T-helper 2 cell treated with Interferon-gamma antibody and Interleukin-4, amounts not matched to agents 5 μg/mL and 100 μg/mL, for 36 hours (primary cell): ENCODE data around the gene MRPL1.

Experiments used
- DNase-seq: peaks from one replicate; pipeline ENCODE4 v3.0.0; 2021; ENCODE audit warnings: low spot score
- H3K27ac Mint-ChIP-seq: one replicate; pipeline ENCODE4 v1.8.0; 2021; ENCODE audit warnings: mild to moderate bottlenecking, mixed read lengths
- H3K27me3 Mint-ChIP-seq: one replicate; pipeline ENCODE4 v1.8.0; 2021; ENCODE audit warnings: low read depth, mixed read lengths
- H3K36me3 Mint-ChIP-seq: one replicate; pipeline ENCODE4 v1.8.0; 2021; ENCODE audit warnings: low read depth, mixed read lengths
- H3K4me1 Mint-ChIP-seq: one replicate; pipeline ENCODE4 v1.8.0; 2021; ENCODE audit warnings: low read depth, mixed read lengths
- H3K4me3 Mint-ChIP-seq: one replicate; pipeline ENCODE4 v1.8.0; 2022; ENCODE audit warnings: mild to moderate bottlenecking, moderate library complexity, mixed read lengths
- H3K9me3 Mint-ChIP-seq: one replicate; pipeline ENCODE4 v1.8.0; 2021; ENCODE audit warnings: mixed read lengths

Gene MRPL1

GRCh38 chr4:77994194-77994721 is 131.6 kb downstream of the MRPL1 start:
- Mint-ChIP-seq H3K4me1 (no peaks in the 10 kb centered on the region), H3K27me3 (peaks cover 13% of the 10 kb centered on the region), H3K36me3 (no peaks in the 10 kb centered on the region), H3K4me3 (no peak overlapping the region), H3K27ac (no peak overlapping the region), H3K9me3 (no peaks in the 10 kb centered on the region)
- DNase-seq: no peak

GRCh38 chr4:77996076-77996475 is 133.4 kb downstream of the MRPL1 start:
- Mint-ChIP-seq H3K27ac (no peak overlapping the region), H3K4me3 (no peak overlapping the region), H3K36me3 (no peaks in the 10 kb centered on the region), H3K27me3 (peaks cover 6% of the 10 kb centered on the region), H3K4me1 (no peaks in the 10 kb centered on the region), H3K9me3 (no peaks in the 10 kb centered on the region)
- no peak for DNase-seq

GRCh38 chr4:78001531-78001930 is 138.9 kb downstream of the MRPL1 start:
- Mint-ChIP-seq H3K4me1 (no peaks in the 10 kb centered on the region), H3K27me3 (peaks cover 9% of the 10 kb centered on the region), H3K27ac (no peak overlapping the region), H3K4me3 (no peak overlapping the region), H3K9me3 (no peaks in the 10 kb centered on the region), H3K36me3 (no peaks in the 10 kb centered on the region)
- no peak for DNase-seq

GRCh38 chr4:78002260-78002659 is 139.6 kb downstream of the MRPL1 start:
- Mint-ChIP-seq H3K4me1 (no peaks in the 10 kb centered on the region), H3K27ac (no peak overlapping the region), H3K4me3 (no peak overlapping the region), H3K27me3 (peaks cover 9% of the 10 kb centered on the region), H3K36me3 (no peaks in the 10 kb centered on the region), H3K9me3 (no peaks in the 10 kb centered on the region)
- no peak for DNase-seq
